Loucy (cell line): ENCODE data around the gene OR52I1.

Experiments
- H2AFZ ChIP-seq: fragments of 200-600 bp; sonication (generic); 2 replicates; pipeline ENCODE4 v1.6.0; 2016; ENCODE audit warnings: antibody characterized with exemption, mild to moderate bottlenecking, low read length, moderate library complexity
- H3F3A ChIP-seq: fragments of 200-600 bp; 2 replicates; pipeline ENCODE4 v1.6.0; 2016; ENCODE audit warnings: antibody characterized with exemption, low read depth, mild to moderate bottlenecking
- H3K27me3 ChIP-seq: fragments of 200-600 bp; sonication (generic); 2 replicates; pipeline ENCODE4 v1.6.1; 2014; ENCODE audit warnings: low read length, mild to moderate bottlenecking; ENCODE audit not compliant: insufficient read depth, poor library complexity, severe bottlenecking
- H3K36me3 ChIP-seq: fragments of 200-600 bp; sonication (generic); 2 replicates; pipeline ENCODE4 v1.6.1; 2016; ENCODE audit warnings: low read length; ENCODE audit not compliant: insufficient read depth
- H3K4me1 ChIP-seq: fragments of 200-600 bp; sonication (generic); 2 replicates; pipeline ENCODE4 v1.5.1; 2014; ENCODE audit warnings: low read length, mild to moderate bottlenecking; ENCODE audit not compliant: insufficient read depth, poor library complexity, severe bottlenecking
- H3K4me2 ChIP-seq: fragments of 200-600 bp; sonication (generic); 2 replicates; pipeline ENCODE4 v1.6.0; 2014; ENCODE audit warnings: antibody characterized with exemption, low read length, low read depth, mild to moderate bottlenecking; ENCODE audit not compliant: poor library complexity, severe bottlenecking
- H3K4me3 ChIP-seq: fragments of 200-600 bp; sonication (generic); 2 replicates; pipeline ENCODE4 v1.5.1; 2014; ENCODE audit warnings: low read length, mild to moderate bottlenecking, mixed read lengths; ENCODE audit not compliant: poor library complexity, severe bottlenecking
- H3K79me2 ChIP-seq: fragments of 200-600 bp; sonication (generic); 2 replicates; pipeline ENCODE4 v1.6.1; 2014; ENCODE audit warnings: low read length; ENCODE audit not compliant: insufficient read depth
- H3K9ac ChIP-seq: fragments of 200-600 bp; sonication (generic); 2 replicates; pipeline ENCODE4 v1.6.0; 2014; ENCODE audit warnings: mild to moderate bottlenecking, low read depth, low read length, moderate library complexity; ENCODE audit not compliant: poor library complexity, severe bottlenecking
- H3K9me2 ChIP-seq: fragments of 200-600 bp; sonication (generic); replicated peaks from 2 replicates; pipeline ENCODE4 v1.6.1; 2016; ENCODE audit warnings: low read depth, low read length, mixed read lengths
- H3K9me3 ChIP-seq: fragments of 200-600 bp; sonication (generic); 2 replicates; pipeline ENCODE4 v1.6.1; 2014; ENCODE audit warnings: mild to moderate bottlenecking, antibody characterized with exemption, low read length, low read depth; ENCODE audit not compliant: insufficient read depth
- H4K20me1 ChIP-seq: fragments of 200-600 bp; sonication (generic); 2 replicates; pipeline ENCODE4 v1.6.0; 2014; ENCODE audit warnings: antibody characterized with exemption, low read length, mild to moderate bottlenecking; ENCODE audit not compliant: insufficient read depth, poor library complexity, severe bottlenecking
- CTCF ChIP-seq: fragments of 200-600 bp; sonication (generic); conservative IDR thresholded peaks from 2 replicates; pipeline ENCODE4 v1.5.1; 2014; ENCODE audit warnings: mild to moderate bottlenecking, antibody characterized with exemption, low read length
- EZH2phosphoT487 ChIP-seq: fragments of 200-600 bp; IDR thresholded peaks from 2 replicates; pipeline ENCODE4 v1.6.1; 2018; ENCODE audit warnings: antibody characterized with exemption, mild to moderate bottlenecking, moderate library complexity, borderline replicate concordance

Gene OR52I1

GRCh38 chr11:4643682-4644081 is 49.8 kb downstream of the OR52I1 start, which contains the start of gene OR51E1:
OR51E1 (plus strand) TSS chr11:4643982; CDS start chr11:4652527, 8,545 bp downstream.
- no peak for TF ChIP-seq EZH2phosphoT487
- no peak for TF ChIP-seq CTCF
- no peaks in the 10 kb centered on the region for H3K36me3 ChIP-seq
- H4K20me1 ChIP-seq = no peaks in the 10 kb centered on the region
- H3F3A ChIP-seq = no peaks in the 10 kb centered on the region
- H3K9me2 ChIP-seq = no peaks in the 10 kb centered on the region
- no peaks in the 10 kb centered on the region for H3K4me1 ChIP-seq
- no peak within 1 kb of the TSS for H3K4me2 ChIP-seq
- no peak within 1 kb of the TSS for H3K9ac ChIP-seq
- no peaks in the 10 kb centered on the region for H3K79me2 ChIP-seq
- no peaks in the 10 kb centered on the region for H3K9me3 ChIP-seq
- no peaks in the 10 kb centered on the region for H3K27me3 ChIP-seq
- no peak within 1 kb of the TSS for H2AFZ ChIP-seq
- H3K4me3 ChIP-seq = no peak within 1 kb of the TSS

DNA sequence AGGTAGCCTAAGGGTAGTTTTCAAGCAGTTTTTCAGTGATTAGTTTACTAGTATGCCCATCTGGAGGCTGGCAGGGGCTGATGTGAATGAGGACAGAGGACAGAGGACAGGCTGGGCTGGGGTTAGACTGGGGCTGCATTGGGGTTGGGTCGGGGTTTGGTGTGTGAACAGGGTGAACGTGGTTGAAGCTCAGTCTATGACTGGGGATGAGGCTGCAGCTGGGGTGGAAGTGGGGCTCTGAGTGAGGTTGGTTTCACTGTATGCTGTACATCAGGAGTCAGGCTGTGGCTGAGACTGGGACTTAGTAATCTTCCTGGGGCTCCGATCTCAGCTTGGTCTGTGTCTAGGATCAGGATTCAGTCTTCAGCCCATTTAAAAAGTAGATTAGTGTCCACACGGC is 50.4 kb downstream of the OR52I1 start:
- H3K9me3 ChIP-seq = no peaks in the 10 kb centered on the region
- no peaks in the 10 kb centered on the region for H3K9me2 ChIP-seq
- no peak overlapping the region for H3K4me2 ChIP-seq
- H3K4me1 ChIP-seq = no peaks in the 10 kb centered on the region
- no peak overlapping the region for H3K9ac ChIP-seq
- H2AFZ ChIP-seq = no peak overlapping the region
- no peaks in the 10 kb centered on the region for H3F3A ChIP-seq
- H3K4me3 ChIP-seq = no peak overlapping the region
- no peaks in the 10 kb centered on the region for H4K20me1 ChIP-seq
- no peaks in the 10 kb centered on the region for H3K79me2 ChIP-seq
- no peak for TF ChIP-seq CTCF
- no peak for TF ChIP-seq EZH2phosphoT487
- H3K36me3 ChIP-seq = no peaks in the 10 kb centered on the region
- H3K27me3 ChIP-seq = no peaks in the 10 kb centered on the region
